A673 (cell line): Measurements from ENCODE around the gene GFOD2. TPM values are rescaled to one million over a fixed set of nuclear protein-coding genes. Genes with fewer than 3 reads are reported as not detected.

Source experiments
- BruUV-seq: library from RNA; stranded (reverse); fragments of 400-500 nt; replicated peaks from 2 replicates; lab custom pipeline; 2021; lab: Mats Ljungman, UMichigan
- CTCF ChIA-PET: fragments of 300-600 bp; sonication (Branson Sonifier 250); formaldehyde crosslinking; loops from one replicate; lab custom pipeline; 2022; ENCODE audit warnings: antibody characterized with exemption; lab: Charles Lee
- POLR2A ChIA-PET: fragments of 300-600 bp; sonication (Branson Sonifier 250); formaldehyde crosslinking; loops from one replicate; lab custom pipeline; 2022; ENCODE audit warnings: antibody characterized with exemption; ENCODE audit not compliant: low non-redundant PET; lab: Charles Lee
- DNase-seq: peaks from one replicate; pipeline ENCODE4 v3.0.0-alpha.2; 2015; ENCODE audit warnings: low spot score
- H3K27ac ChIP-seq: fragments of 200-600 bp; sonication (generic); 2 replicates; pipeline ENCODE4 v1.5.1; 2016; ENCODE audit warnings: mixed run types, low read depth, mild to moderate bottlenecking, mixed read lengths, antibody characterized with exemption, low read length; ENCODE audit not compliant: poor library complexity, severe bottlenecking
- H3K27me3 ChIP-seq: fragments of 200-600 bp; sonication (generic); replicated peaks from 2 replicates; pipeline ENCODE4 v1.6.1; 2017; ENCODE audit warnings: mixed run types, low read depth, mild to moderate bottlenecking, mixed read lengths, antibody characterized with exemption, low read length; ENCODE audit not compliant: insufficient read depth, poor library complexity
- H3K36me3 ChIP-seq: fragments of 200-600 bp; sonication (generic); 2 replicates; pipeline ENCODE4 v1.6.1; 2016; ENCODE audit warnings: mixed run types, mild to moderate bottlenecking, mixed read lengths, antibody characterized with exemption, low read length; ENCODE audit not compliant: insufficient read depth, poor library complexity, severe bottlenecking
- H3K4me1 ChIP-seq: fragments of 200-600 bp; sonication (generic); 2 replicates; pipeline ENCODE4 v1.6.1; 2017; ENCODE audit warnings: mixed run types, mild to moderate bottlenecking, mixed read lengths, antibody characterized with exemption, low read length; ENCODE audit not compliant: insufficient read depth, poor library complexity, severe bottlenecking
- H3K4me3 ChIP-seq: fragments of 200-600 bp; sonication (generic); 2 replicates; pipeline ENCODE4 v1.5.1; 2016; ENCODE audit warnings: low read depth, mixed run types, mild to moderate bottlenecking, mixed read lengths, low read length; ENCODE audit not compliant: poor library complexity, severe bottlenecking
- H3K9me3 ChIP-seq: fragments of 200-600 bp; sonication (generic); 2 replicates; pipeline ENCODE4 v1.6.1; 2016; ENCODE audit warnings: mixed run types, low read depth, mild to moderate bottlenecking, mixed read lengths, antibody characterized with exemption, low read length; ENCODE audit not compliant: poor library complexity, severe bottlenecking
- CTCF ChIP-seq: fragments of 300-800, 200-600 bp; sonication (generic); conservative IDR thresholded peaks from 2 replicates; pipeline ENCODE4 v1.5.1; 2017; ENCODE audit warnings: low read depth, mild to moderate bottlenecking, antibody characterized with exemption, low read length, moderate library complexity, mixed read lengths
- EZH2 ChIP-seq: fragments of 200-600 bp; sonication (generic); IDR thresholded peaks from 2 replicates; pipeline ENCODE4 v1.6.1; 2017; ENCODE audit warnings: borderline replicate concordance, low read depth, mild to moderate bottlenecking, mixed read lengths, antibody characterized with exemption, low read length; ENCODE audit not compliant: poor library complexity, severe bottlenecking
- intact Hi-C: fragments of 100-400 bp; cut with micrococcal nuclease; formaldehyde crosslinking; loops from one replicate; pipeline ENCODE4 v1.10.0; 2022; ENCODE audit not compliant: unreplicated experiment
- total RNA-seq: library from RNA; stranded (reverse); gene quantifications from 2 replicates; pipeline ENCODE4 v1.2.3, GENCODE V29; 2021

The GFOD2 gene
- total RNA-seq, 1 experiment from 2014 or later = 22.6 TPM

- CTCF ChIA-PET = no interaction called here
- no peaks in the 10 kb centered on the region for H3K9me3 ChIP-seq
- H3K27ac ChIP-seq = no peak overlapping the region
- no peak overlapping the region for H3K4me3 ChIP-seq
- no peaks in the 10 kb centered on the region for H3K27me3 ChIP-seq
- POLR2A ChIA-PET = no interaction called here
- no peak for DNase-seq
- H3K36me3 ChIP-seq = peaks cover 3% of the 10 kb centered on the region
- no peak for TF ChIP-seq CTCF
- no peak for TF ChIP-seq EZH2
- no TSS peak for BruUV-seq
- intact Hi-C loops = no loop called here
- H3K4me1 ChIP-seq = no peaks in the 10 kb centered on the region
These were observed 27.7 kb upstream of the GFOD2 start for GRCh38 chr16:67746846-67747245.

- ChIA-PET CTCF (no interaction called here), POLR2A (interaction anchor here (0.6 kb wide), 1 partner anchor 342 kb away, joined by 3 read pairs; no protein-coding TSS in a partner anchor)
- no peaks in the 10 kb centered on the region for H3K27me3 ChIP-seq
- H3K27ac ChIP-seq = no peak overlapping the region
- no peaks in the 10 kb centered on the region for H3K4me1 ChIP-seq
- BruUV-seq = no TSS peak
- H3K36me3 ChIP-seq = peaks cover 3% of the 10 kb centered on the region
- intact Hi-C loops = no loop called here
- no peaks in the 10 kb centered on the region for H3K9me3 ChIP-seq
- no peak overlapping the region for H3K4me3 ChIP-seq
- TF ChIP-seq CTCF (no peak), EZH2 (no peak)
- DNase-seq = no peak
These were observed 22.0 kb upstream of the GFOD2 start for GRCh38 chr16:67741118-67741517.

GRCh38 chr16:67740391-67740790 is 21.3 kb upstream of the GFOD2 start:
- ChIA-PET CTCF (no interaction called here), POLR2A (interaction anchor here (0.6 kb wide), 1 partner anchor 342 kb away, joined by 3 read pairs; no protein-coding TSS in a partner anchor)

More at GRCh38 chr16:67740391-67740790, 21.3 kb upstream of the GFOD2 start:
- H3K4me3 ChIP-seq = no peak overlapping the region
- no peak overlapping the region for H3K27ac ChIP-seq
- no TSS peak for BruUV-seq
- DNase-seq = no peak
- peaks cover 3% of the 10 kb centered on the region for H3K36me3 ChIP-seq
- intact Hi-C loops = no loop called here
- no peak for TF ChIP-seq EZH2
- no peak for TF ChIP-seq CTCF
- no peaks in the 10 kb centered on the region for H3K4me1 ChIP-seq
- no peaks in the 10 kb centered on the region for H3K9me3 ChIP-seq
- H3K27me3 ChIP-seq = no peaks in the 10 kb centered on the region
